ENCODE measurements around the gene AVP.
"Not testable (repeated sequence)": the region's sequence is repeated elsewhere in the genome, so short reads cannot be mapped to it uniquely, and the experiment has no call there.

Gene AVP

DNA sequence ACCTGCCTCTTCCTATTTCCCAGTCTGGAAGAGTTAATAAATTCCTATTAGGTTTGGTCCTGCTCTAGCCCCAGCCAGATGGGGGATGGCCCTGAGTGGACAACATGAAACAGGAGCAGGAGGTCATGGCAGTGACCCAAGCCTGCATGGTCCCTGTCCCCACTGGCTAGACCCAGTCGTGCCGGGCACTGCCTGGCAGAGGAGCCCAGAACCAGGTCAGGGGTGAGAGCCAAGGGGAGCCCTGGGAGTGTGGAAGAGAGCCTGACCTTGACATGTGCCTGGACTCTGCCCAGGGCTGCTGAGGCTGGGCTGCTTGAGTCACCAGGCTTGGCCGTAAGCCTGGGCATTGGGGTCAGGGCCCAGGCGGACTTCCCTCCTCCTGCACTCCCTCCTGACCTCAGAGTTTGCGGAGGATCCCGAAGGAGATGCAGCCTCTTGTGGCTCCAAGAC lies 3.6 kb downstream of the AVP start:
- Mint-ChIP-seq H3K4me1 (ENCODE audit: low read depth) (peaks cover 17% of the 10 kb centered on the region), H3K27ac (no peak overlapping the region), H3K27me3 (peaks cover 11% of the 10 kb centered on the region), H3K4me3 (no peak overlapping the region), H3K36me3 (peaks cover 2% of the 10 kb centered on the region), H3K9me3 (ENCODE audit: low read depth) (no peaks in the 10 kb centered on the region)

DNA sequence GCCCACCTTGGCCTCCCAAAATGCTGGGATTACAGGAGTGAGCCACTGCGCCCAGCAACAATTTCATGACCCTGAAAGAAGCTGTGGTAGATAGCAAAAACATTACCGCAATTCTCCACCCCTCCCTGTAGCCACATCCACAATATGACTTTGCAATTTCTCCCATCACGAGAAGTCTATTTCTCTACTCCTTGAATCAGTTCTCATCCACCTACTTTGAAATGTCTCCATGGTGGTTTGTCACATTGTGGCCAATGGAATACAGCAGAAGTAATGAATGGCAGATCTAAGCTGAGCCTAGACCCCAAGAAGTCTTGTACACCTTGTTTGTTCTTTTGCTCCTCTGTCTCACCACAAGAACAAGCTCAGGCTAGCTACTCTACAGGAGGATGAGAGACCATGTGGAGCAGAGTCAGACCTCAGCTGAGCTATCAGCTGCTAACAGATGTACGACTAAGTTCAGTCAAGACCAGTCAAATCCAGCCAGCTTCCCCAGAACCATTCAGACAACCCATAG lies 6.8 kb downstream of the AVP start:
- peaks cover 11% of the 10 kb centered on the region for H3K27me3 Mint-ChIP-seq
- peak overlapping the region; percentile 77 for H3K4me3 Mint-ChIP-seq
- peaks cover 19% of the 10 kb centered on the region for H3K4me1 Mint-ChIP-seq (ENCODE audit: low read depth)
- no peaks in the 10 kb centered on the region for H3K9me3 Mint-ChIP-seq (ENCODE audit: low read depth)
- H3K27ac Mint-ChIP-seq, result peak overlapping the region; percentile 30
- H3K36me3 Mint-ChIP-seq, result peaks cover 2% of the 10 kb centered on the region

DNA sequence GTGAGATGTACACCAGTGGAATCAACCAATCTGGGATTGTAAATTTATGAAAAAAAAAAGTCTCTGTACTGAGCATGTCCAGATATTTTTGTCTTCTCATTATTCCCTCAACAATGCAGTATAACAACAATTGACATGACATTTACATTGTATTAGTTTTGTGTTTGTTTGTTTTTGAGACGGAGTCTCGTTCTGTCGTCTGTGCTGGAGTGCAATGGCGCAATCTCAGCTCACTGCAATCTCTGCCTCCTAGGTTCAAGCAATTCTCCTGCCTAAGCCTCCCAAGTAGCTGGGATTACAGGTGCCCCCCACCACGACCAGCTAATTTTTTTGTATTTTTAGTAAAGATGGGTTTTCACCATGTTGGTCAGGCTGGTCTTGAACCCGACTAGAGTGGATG lies 9.2 kb downstream of the AVP start:
- peak overlapping the region; percentile 41 for H3K27ac Mint-ChIP-seq
- H3K4me1 Mint-ChIP-seq (ENCODE audit: low read depth), result peaks cover 33% of the 10 kb centered on the region
- not testable (repeated sequence) for H3K36me3 Mint-ChIP-seq; H3K4me3 Mint-ChIP-seq; H3K9me3 Mint-ChIP-seq (ENCODE audit: low read depth); H3K27me3 Mint-ChIP-seq

DNA sequence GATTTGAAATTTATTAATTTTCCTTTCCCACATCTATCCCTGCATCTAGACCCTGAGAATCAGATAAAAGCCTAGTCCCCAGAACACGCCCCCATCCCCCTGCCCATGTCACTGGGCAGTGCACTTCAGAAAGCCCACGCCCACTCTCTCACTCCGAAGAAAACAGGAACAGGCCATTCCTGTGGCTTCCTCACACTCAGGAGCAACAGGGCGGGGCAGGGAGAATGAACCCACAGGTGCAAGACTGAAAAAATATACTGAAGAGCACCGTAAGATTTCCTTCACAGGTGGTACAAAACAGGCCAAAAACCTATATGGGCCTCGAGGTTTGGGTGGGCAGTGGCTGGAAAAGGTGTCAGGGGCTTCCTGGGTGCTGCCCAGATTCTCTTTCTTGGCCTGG lies 9.7 kb downstream of the AVP start:
- Mint-ChIP-seq H3K36me3 (peaks cover 2% of the 10 kb centered on the region), H3K27ac (no peak overlapping the region), H3K4me1 (ENCODE audit: low read depth) (peaks cover 33% of the 10 kb centered on the region), H3K4me3 (no peak overlapping the region), H3K9me3 (ENCODE audit: low read depth) (no peaks in the 10 kb centered on the region), H3K27me3 (no peaks in the 10 kb centered on the region)

DNA sequence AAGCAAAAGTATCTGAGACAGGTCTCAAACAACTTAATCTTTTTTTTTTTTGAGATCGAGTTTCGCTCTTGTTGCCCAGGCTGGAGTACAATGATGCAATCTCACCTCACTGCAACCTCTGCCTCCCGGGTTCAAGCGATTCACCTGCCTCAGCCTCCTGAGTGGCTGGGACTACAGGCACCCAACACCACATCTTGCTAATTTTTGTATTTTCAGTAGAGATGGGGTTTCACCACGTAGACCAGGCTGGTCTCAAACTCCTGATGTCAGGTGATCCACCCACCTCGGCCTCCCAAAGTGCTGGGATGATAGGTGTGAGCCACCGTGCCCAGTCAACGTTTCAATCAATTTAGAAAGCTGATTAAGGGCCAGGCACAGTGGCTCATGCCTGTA lies 11.3 kb downstream of the AVP start:
- H3K27me3 Mint-ChIP-seq; H3K9me3 Mint-ChIP-seq (ENCODE audit: low read depth); H3K27ac Mint-ChIP-seq; H3K36me3 Mint-ChIP-seq: not testable (repeated sequence)
- Mint-ChIP-seq H3K4me1 (ENCODE audit: low read depth) (peaks cover 38% of the 10 kb centered on the region), H3K4me3 (peak overlapping the region; percentile 44)

DNA sequence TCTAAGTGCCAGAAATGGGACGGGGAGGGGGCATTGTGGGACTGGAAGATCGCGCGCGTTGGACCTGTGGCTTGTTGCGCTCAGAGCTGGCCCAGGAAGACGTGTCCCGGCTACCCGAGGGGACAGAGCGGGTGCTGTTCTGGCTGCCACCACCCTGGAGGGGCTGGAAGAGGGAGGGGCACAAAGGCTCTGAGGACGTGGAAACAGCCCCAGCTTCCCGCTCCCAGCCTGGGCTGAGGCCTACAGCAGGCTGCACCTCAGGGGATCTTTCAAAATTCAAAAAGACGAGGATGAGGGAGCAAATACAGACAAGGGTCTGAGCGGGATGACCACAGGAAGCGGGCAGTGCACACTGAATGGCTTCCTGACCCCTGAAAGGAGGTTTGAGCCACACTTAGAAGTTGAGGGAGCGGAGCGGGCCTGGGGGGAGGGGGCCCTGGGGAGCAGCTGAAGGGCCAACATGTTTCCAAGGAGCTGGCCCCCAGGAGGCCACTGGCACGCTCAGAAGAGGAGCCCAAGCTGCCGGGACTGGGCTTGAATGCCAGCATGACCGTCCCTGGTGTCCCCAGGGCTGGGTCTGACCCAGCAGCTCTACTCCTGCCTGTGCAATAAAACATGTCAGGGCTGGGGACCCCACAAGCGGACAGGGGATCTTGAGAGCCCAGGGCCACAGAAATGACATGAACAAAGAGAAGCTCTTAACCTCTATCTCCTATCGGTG lies 11.8 kb downstream of the AVP start:
- Mint-ChIP-seq H3K9me3 (ENCODE audit: low read depth) (no peaks in the 10 kb centered on the region), H3K36me3 (peaks cover 3% of the 10 kb centered on the region), H3K4me1 (ENCODE audit: low read depth) (peaks cover 35% of the 10 kb centered on the region), H3K27ac (peak overlapping the region; percentile 72), H3K4me3 (peak overlapping the region; percentile 81), H3K27me3 (no peaks in the 10 kb centered on the region)

DNA sequence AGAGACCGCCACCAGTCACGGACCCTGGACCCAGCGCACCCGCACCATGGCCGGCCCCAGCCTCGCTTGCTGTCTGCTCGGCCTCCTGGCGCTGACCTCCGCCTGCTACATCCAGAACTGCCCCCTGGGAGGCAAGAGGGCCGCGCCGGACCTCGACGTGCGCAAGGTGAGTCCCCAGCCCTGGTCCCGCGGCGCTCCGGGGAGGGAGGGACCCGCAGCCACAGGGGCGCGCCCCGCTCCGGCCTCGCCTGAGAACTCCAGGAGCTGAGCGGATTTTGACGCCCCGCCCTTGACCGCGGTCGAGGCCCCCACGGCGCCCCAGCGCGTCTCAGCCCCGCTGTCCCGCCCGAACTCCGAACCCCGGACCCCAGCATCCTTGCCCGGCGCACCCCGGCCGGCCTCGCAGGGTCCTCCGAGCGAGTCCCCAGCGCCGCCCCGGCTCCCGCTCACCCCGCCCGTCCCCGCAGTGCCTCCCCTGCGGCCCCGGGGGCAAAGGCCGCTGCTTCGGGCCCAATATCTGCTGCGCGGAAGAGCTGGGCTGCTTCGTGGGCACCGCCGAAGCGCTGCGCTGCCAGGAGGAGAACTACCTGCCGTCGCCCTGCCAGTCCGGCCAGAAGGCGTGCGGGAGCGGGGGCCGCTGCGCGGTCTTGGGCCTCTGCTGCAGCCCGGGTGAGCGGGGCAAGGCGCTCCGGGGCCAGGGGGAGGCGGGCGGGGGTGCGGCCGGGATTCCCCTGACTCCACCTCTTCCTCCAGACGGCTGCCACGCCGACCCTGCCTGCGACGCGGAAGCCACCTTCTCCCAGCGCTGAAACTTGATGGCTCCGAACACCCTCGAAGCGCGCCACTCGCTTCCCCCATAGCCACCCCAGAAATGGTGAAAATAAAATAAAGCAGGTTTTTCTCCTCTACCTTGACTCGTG lies 12.7 kb downstream of the AVP start, which contains the start of gene OXT:
OXT (plus strand) TSS at position 11 of the 920 bp plus-strand sequence; CDS start at position 47, 36 bp downstream.
- peak within 1 kb of the TSS; percentile 87 for H3K4me3 Mint-ChIP-seq
- no peaks in the 10 kb centered on the region for H3K9me3 Mint-ChIP-seq (ENCODE audit: low read depth)
- peak within 1 kb of the TSS; percentile 72 for H3K27ac Mint-ChIP-seq
- peaks cover 3% of the 10 kb centered on the region for H3K36me3 Mint-ChIP-seq
- peaks cover 29% of the 10 kb centered on the region for H3K4me1 Mint-ChIP-seq (ENCODE audit: low read depth)
- no peaks in the 10 kb centered on the region for H3K27me3 Mint-ChIP-seq

DNA sequence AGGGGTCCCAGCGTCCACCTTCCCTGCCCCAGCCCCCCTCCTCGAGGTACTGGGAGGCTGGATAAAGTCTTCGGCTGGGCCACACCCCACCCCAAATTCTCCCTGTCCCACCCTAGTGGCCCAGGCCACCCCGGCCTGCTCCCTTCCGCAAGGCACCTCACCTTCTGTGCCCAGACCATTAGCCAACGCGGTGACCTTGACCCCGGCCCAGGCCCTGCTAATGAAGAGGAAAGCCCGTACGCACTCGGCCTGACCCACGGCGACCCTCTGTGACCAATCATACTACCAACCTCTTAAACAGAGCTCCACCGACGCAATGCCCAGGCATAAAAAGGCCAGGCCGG lies 13.3 kb downstream of the AVP start:
- Mint-ChIP-seq H3K9me3 (ENCODE audit: low read depth) (no peaks in the 10 kb centered on the region), H3K4me3 (peak overlapping the region; percentile 87), H3K27ac (no peak overlapping the region), H3K27me3 (no peaks in the 10 kb centered on the region), H3K4me1 (ENCODE audit: low read depth) (peaks cover 28% of the 10 kb centered on the region), H3K36me3 (peaks cover 3% of the 10 kb centered on the region)

DNA sequence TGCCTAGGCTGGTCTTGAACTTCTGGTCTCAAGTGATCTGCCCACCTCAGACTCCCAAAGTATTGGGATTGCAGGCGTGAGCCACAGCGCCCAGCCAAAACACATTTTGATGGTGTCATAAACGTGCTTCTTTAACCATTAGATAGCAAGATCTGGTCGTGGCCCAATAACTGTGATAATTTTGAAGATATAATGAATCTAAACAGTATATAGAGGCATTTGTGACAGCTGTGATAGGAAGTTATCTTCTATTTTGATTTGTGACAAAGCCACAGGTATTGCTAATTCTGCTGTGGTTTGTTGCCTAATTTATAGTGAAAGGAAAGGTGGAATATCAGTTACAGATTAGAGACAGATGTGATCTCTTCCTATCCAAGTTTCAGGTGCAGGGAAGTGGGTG lies 13.8 kb downstream of the AVP start:
- H3K27ac Mint-ChIP-seq, result peak overlapping the region; percentile 70
- H3K27me3 Mint-ChIP-seq, result no peaks in the 10 kb centered on the region
- peak overlapping the region; percentile 87 for H3K4me3 Mint-ChIP-seq
- no peaks in the 10 kb centered on the region for H3K9me3 Mint-ChIP-seq (ENCODE audit: low read depth)
- peaks cover 28% of the 10 kb centered on the region for H3K4me1 Mint-ChIP-seq (ENCODE audit: low read depth)
- H3K36me3 Mint-ChIP-seq, result peaks cover 3% of the 10 kb centered on the region

DNA sequence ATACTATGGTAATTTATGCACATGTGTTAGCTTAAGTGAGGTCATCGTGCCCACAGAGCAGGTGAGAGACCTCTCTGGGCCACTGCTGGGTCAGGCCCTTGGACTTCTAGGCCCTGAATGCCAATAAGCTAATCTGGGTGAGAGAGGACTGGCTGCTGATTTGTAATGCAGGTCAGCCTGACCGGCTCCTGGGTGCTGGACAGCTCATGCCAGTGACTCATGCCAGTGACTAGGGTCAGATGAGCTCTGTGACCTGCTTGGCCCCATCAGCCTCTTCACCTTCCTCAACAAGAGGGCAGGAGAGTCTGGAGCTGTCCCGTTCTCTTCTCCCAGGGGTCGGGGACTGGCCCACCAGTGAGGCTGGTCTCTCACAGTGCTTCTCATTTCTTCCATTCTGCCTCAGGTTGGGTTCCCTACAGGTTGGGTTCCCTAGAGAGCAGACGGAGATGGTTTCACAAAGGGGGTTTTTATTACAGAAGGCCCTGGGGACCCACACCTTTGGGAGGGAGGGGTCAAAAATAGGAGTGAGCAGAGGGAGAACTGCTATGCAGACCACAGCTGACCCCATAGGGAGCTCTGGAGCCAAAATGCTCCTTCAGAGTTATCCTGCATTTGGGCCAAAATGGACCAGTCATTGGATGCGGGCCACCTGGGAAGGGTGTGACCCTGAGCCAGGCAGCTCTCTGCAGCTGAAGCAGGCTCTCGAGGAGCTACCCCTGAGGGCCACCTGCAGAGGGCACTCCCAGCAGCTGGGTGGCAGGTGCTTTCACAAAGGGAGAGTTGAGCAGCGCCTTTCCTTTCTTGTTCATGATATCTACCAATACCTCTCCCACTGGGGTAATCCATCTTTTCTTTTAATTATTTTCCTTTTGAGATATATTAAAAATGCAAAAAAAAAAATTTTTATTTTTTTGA lies 15.3 kb downstream of the AVP start:
- no peaks in the 10 kb centered on the region for H3K9me3 Mint-ChIP-seq (ENCODE audit: low read depth)
- no peak overlapping the region for H3K4me3 Mint-ChIP-seq
- peaks cover 3% of the 10 kb centered on the region for H3K36me3 Mint-ChIP-seq
- no peak overlapping the region for H3K27ac Mint-ChIP-seq
- H3K4me1 Mint-ChIP-seq (ENCODE audit: low read depth), result peaks cover 25% of the 10 kb centered on the region
- no peaks in the 10 kb centered on the region for H3K27me3 Mint-ChIP-seq

DNA sequence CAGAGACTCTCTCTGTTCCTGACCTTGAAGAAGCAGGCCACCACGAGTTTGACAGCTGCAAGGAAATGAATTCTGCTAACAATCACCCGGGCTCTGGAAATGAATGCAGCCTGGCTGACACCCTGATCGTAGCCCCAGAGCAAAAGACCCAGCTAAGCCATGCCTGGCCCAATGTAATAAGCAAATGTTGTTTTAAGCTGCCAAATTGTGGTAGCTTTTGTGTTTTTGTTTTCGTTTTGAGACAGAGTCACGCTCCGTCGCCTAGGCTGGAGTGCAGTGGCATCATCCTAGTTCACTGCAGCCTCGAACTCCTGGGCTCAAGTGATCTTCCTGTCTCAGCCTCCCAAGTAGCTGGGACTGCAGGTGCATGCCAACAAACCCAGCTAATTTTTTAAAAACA lies 16.4 kb downstream of the AVP start:
- Mint-ChIP-seq H3K27me3 (no peaks in the 10 kb centered on the region), H3K4me1 (ENCODE audit: low read depth) (peaks cover 24% of the 10 kb centered on the region), H3K27ac (no peak overlapping the region), H3K9me3 (ENCODE audit: low read depth) (no peaks in the 10 kb centered on the region), H3K4me3 (no peak overlapping the region), H3K36me3 (peaks cover 3% of the 10 kb centered on the region)

DNA sequence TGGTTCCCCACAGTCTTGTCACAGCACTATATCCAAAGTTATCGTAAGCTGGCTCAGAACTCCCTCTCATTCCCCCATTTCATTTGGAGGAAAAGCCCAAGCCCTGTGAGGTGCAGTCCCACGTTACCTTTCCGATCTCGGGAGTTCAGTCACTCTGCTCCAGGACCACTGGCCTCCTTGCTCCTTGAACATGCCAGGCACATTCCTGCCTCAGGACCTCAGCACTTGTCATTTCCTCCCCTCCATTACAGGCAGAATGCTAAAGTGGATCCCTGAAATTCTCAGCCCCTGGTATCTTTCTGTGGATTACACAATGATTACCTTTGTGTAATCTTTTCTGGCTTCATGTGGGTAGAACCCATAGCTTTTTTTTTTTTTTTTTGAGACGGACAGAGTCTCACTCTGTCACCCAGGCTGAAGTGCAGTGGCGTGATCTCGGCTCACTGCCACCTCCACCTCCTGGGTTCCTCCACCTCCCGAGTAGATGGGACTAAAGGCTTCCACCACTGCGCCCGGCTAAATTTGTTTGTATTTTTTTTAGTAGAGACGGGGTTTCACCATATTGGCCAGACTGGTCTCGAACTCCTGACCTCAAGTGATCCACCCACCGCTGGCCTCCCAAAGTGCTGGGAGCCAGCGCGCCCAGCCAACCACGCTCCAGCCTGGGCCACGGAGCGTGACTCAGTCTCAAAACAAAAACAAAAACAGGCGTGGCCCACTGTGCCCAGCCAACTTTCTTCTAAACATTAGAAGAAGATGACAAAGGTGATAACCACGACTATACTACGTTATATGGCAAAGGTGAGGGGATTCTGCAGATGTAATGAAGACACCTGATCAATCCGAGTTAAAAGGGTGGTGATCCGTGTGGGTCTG lies 17.1 kb downstream of the AVP start:
- Mint-ChIP-seq H3K4me3 (no peak overlapping the region), H3K4me1 (ENCODE audit: low read depth) (peaks cover 21% of the 10 kb centered on the region), H3K27ac (no peak overlapping the region), H3K36me3 (peaks cover 3% of the 10 kb centered on the region), H3K27me3 (no peaks in the 10 kb centered on the region), H3K9me3 (ENCODE audit: low read depth) (no peaks in the 10 kb centered on the region)

DNA sequence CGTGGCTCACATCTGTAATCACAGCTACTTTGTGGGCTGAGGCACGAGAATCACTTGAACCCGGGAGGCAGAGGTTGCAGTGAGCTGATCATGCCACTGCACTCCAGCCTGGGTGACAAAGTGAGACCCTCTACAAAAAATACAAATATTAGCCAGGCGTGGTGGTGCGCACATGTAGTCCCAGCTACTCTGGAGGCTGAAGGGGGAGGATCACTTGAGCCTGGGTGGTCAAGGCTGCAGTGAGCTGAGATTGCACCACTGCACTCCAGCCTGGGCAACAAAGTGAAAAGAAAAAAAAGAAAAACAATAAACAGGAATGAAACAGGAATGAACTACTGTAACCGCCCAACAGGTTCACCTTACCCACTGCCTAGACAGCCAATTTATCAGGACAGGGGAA lies 20.4 kb downstream of the AVP start:
- H3K36me3 Mint-ChIP-seq; H3K27me3 Mint-ChIP-seq; H3K4me3 Mint-ChIP-seq; H3K9me3 Mint-ChIP-seq (ENCODE audit: low read depth): not testable (repeated sequence)
- Mint-ChIP-seq H3K4me1 (ENCODE audit: low read depth) (peaks cover 12% of the 10 kb centered on the region), H3K27ac (peak overlapping the region; percentile 46)

DNA sequence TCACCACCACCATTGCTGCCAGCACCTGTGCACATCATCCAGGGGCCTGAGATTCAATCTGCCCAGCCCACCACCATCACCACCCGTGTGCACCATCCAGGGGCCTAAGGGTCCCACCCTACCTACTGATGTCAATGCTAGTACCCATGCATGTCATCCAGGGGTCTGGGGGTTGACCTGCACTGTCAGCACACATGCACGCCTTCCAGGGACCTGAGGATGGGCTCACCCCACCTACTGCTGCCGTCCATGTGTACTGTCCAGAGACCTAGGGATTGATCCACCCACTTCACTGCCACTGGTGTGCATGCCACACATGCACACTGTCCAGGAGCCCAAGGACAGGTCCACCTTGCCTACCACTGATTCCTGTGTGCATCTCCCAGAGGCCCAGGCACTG lies 25.0 kb downstream of the AVP start:
- H3K9me3 Mint-ChIP-seq (ENCODE audit: low read depth), result no peaks in the 10 kb centered on the region
- no peak overlapping the region for H3K4me3 Mint-ChIP-seq
- peaks cover 5% of the 10 kb centered on the region for H3K4me1 Mint-ChIP-seq (ENCODE audit: low read depth)
- no peaks in the 10 kb centered on the region for H3K27me3 Mint-ChIP-seq
- no peaks in the 10 kb centered on the region for H3K36me3 Mint-ChIP-seq
- no peak overlapping the region for H3K27ac Mint-ChIP-seq
